H1 (cell line): ENCODE data around the gene TBC1D22A. TPM values are rescaled to one million over a fixed set of nuclear protein-coding genes. Genes with fewer than 3 reads are reported as not detected.

Experiments
- ASH2L ChIP-seq: fragments of 200-600, 300-600 bp; sonication (generic); IDR thresholded peaks from one replicate; pipeline ENCODE4 v1.7.1; 2017; ENCODE audit warnings: low read length
- CBX8 ChIP-seq: fragments of 300-800, 300-1000 bp; sonication (generic); IDR thresholded peaks from 2 replicates; pipeline ENCODE4 v1.7.1; 2016; ENCODE audit warnings: low read depth, low read length, borderline replicate concordance
- CHD2 ChIP-seq: IDR thresholded peaks from 2 replicates; pipeline ENCODE4 v1.6.1; 2012; ENCODE audit warnings: low read length, improper control_type of control experiment
- CREB1 ChIP-seq: IDR thresholded peaks from 2 replicates; pipeline ENCODE4 v1.6.1; 2012; ENCODE audit warnings: inconsistent platforms
- KDM1A ChIP-seq: fragments of 200-600, 300-600 bp; sonication (generic); IDR thresholded peaks from 2 replicates; pipeline ENCODE4 v1.7.1; 2016; ENCODE audit warnings: mild to moderate bottlenecking, low read length, borderline replicate concordance
- KDM4A ChIP-seq: IDR thresholded peaks from one replicate; pipeline ENCODE4 v1.7.1; 2012; ENCODE audit warnings: low read depth, mild to moderate bottlenecking, moderate library complexity, low read length, inconsistent platforms; ENCODE audit not compliant: severe bottlenecking
- RXRA ChIP-seq: IDR thresholded peaks from 2 replicates; pipeline ENCODE4 v1.6.1; 2011; ENCODE audit warnings: low read depth, mild to moderate bottlenecking, low read length, moderate library complexity; ENCODE audit not compliant: insufficient read depth
- SIX5 ChIP-seq: IDR thresholded peaks from 2 replicates; pipeline ENCODE4 v1.6.1; 2011; ENCODE audit warnings: mild to moderate bottlenecking, low read depth, low read length
- SP4 ChIP-seq: IDR thresholded peaks from 2 replicates; pipeline ENCODE4 v1.6.1; 2012; ENCODE audit warnings: low read length, inconsistent platforms
- polyA plus RNA-seq, 7 experiments: library from polyadenylated mRNA; depleted of rRNA in 3 of 7; stranded (reverse) in 5 of 7; unstranded in 2 of 7; fragments of >200 nt in 5 of 7; fragments of 200-250 nt in 2 of 7; gene quantifications; 1 replicate in 5 of 7; 2 replicates in 1 of 7; 4 replicates in 1 of 7; pipeline versions ENCODE4 v1.2.1 to v1.2.3, GENCODE V29; 2011 to 2013; ENCODE audit warnings: missing spikeins in 2 of 7, mixed read lengths in 2 of 7
- total RNA-seq: library from RNA; stranded (reverse); fragmentation: NEBNext Ultra II Directional; extraction: Animal tissue kit (Norgen Biotek cat#: 25700); gene quantifications from 2 replicates; pipeline ENCODE4 v1.2.1, GENCODE V29; 2021

TBC1D22A gene
- total and polyA plus RNA-seq, 2 of the 8 experiments (the other 6 are each of a cell fraction or from before 2014, with no cell fraction given): 11.9 to 18.4 TPM

GRCh38 chr22:46894081-46894671 lies 131.7 kb downstream of the TBC1D22A start (continued):
- no peak for TF ChIP-seq SIX5
- no peak for TF ChIP-seq RXRA
- no peak for TF ChIP-seq CREB1
- no peak for TF ChIP-seq CHD2
- TF ChIP-seq SP4: no peak
- TF ChIP-seq ASH2L: no peak
- no peak for TF ChIP-seq CBX8
- no peak for TF ChIP-seq KDM4A
- no peak for TF ChIP-seq KDM1A
